Hepatocyte (in vitro differentiated cells): ENCODE results near the gene TRPC4AP. TPM values are rescaled to one million over a fixed set of nuclear protein-coding genes. Genes with fewer than 3 reads are reported as not detected.

Experiments
- DNase-seq: peaks from one replicate; pipeline ENCODE4 v3.0.0-alpha.2; 2016; ENCODE audit warnings: low spot score
- H2AFZ ChIP-seq: fragments of 200-600 bp; sonication (generic); 2 replicates; pipeline ENCODE4 v1.6.0; 2016; ENCODE audit warnings: antibody characterized with exemption, mild to moderate bottlenecking
- H3K27ac ChIP-seq: fragments of 200-600 bp; sonication (generic); 2 replicates; pipeline ENCODE4 v1.5.1; 2016; ENCODE audit warnings: mild to moderate bottlenecking
- H3K27me3 ChIP-seq: fragments of 200-600 bp; sonication (generic); 2 replicates; pipeline ENCODE4 v1.6.1; 2016
- H3K36me3 ChIP-seq: fragments of 200-600 bp; sonication (generic); replicated peaks from 2 replicates; pipeline ENCODE4 v1.5.1; 2016; ENCODE audit warnings: low read depth; ENCODE audit not compliant: insufficient read depth
- H3K4me1 ChIP-seq: fragments of 200-600 bp; sonication (generic); 2 replicates; pipeline ENCODE4 v1.5.1; 2016; ENCODE audit warnings: mild to moderate bottlenecking, moderate library complexity; ENCODE audit not compliant: insufficient read depth
- H3K4me2 ChIP-seq: fragments of 200-600 bp; sonication (generic); 2 replicates; pipeline ENCODE4 v1.6.0; 2016
- H3K4me3 ChIP-seq: fragments of 200-600 bp; sonication (generic); 2 replicates; pipeline ENCODE4 v1.5.1; 2016; ENCODE audit warnings: mild to moderate bottlenecking
- H3K79me2 ChIP-seq: fragments of 200-600 bp; sonication (generic); 2 replicates; pipeline ENCODE4 v1.6.0; 2017; ENCODE audit warnings: mild to moderate bottlenecking
- H3K9me2 ChIP-seq: fragments of 200-600 bp; sonication (generic); replicated peaks from 2 replicates; pipeline ENCODE4 v1.6.0; 2017; ENCODE audit warnings: mild to moderate bottlenecking; ENCODE audit not compliant: insufficient read depth
- H3K9me3 ChIP-seq: fragments of 200-600 bp; sonication (generic); 2 replicates; pipeline ENCODE4 v1.5.1; 2016; ENCODE audit warnings: low read depth, mild to moderate bottlenecking
- H4K20me1 ChIP-seq: fragments of 200-600 bp; sonication (generic); 2 replicates; pipeline ENCODE4 v1.6.0; 2016; ENCODE audit warnings: mild to moderate bottlenecking; ENCODE audit not compliant: insufficient read depth, poor library complexity, severe bottlenecking
- EZH2 ChIP-seq: fragments of 200-600 bp; sonication (generic); IDR thresholded peaks from 2 replicates; pipeline ENCODE4 v1.6.1; 2016; ENCODE audit warnings: antibody characterized with exemption, mild to moderate bottlenecking, borderline replicate concordance
- EZH2phosphoT487 ChIP-seq: fragments of 200-600 bp; sonication (generic); IDR thresholded peaks from one replicate; pipeline ENCODE4 v1.6.1; 2018; ENCODE audit warnings: antibody characterized with exemption, mild to moderate bottlenecking, low read depth, moderate library complexity; ENCODE audit not compliant: unreplicated experiment, severe bottlenecking
- WGBS: methylation state at CpG from one replicate; pipeline ENCODE4 v1.1.6; 2016; ENCODE audit warnings: low lambda C conversion rate; ENCODE audit errors: missing lambda C conversion rate; 5-methylcytosine and 5-hydroxymethylcytosine counted together
- polyA plus RNA-seq: library from polyadenylated mRNA; unstranded; fragments of >200 nt; fragmentation: Nextera tagmentation; extraction: Ambion mirVana; gene quantifications from 2 replicates; pipeline ENCODE4 v1.2.1, GENCODE V29; 2016
- total RNA-seq: library from RNA; depleted of rRNA; stranded (reverse); fragments of >200 nt; gene quantifications from 2 replicates; pipeline ENCODE4 v1.2.3, GENCODE V29; 2014
- TF ChIP-seq, protein P1 (sequence below): fragments of 200-600 bp; sonication (generic); IDR thresholded peaks from 2 replicates; pipeline ENCODE4 v1.5.1; 2016; ENCODE audit warnings: antibody characterized with exemption, mild to moderate bottlenecking; ENCODE audit not compliant: poor library complexity

Gene TRPC4AP
- total and polyA plus RNA-seq, 2 experiments from 2014 or later = 88.6 to 94.9 TPM

DNA sequence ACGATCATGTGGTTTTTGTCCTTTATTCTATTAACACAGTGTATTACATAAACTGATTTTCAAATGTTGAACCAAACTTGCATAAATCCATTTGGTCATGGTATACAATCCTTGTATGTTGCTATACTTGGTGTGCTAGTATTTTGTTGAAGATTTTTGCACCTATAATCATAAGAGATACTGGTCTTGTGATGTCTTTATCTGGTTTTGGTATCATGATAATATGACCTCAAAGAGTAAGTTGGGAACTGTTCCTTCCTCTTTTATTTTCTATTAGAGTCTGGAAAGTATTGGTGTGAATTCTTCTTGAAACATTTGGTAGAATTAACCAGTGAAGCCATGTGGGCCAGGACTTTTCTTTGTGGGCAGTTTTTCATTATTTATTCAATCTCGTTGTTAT, 65.3 kb downstream of the TRPC4AP start:
- no peaks in the 10 kb centered on the region for H3K9me2 ChIP-seq
- no peak overlapping the region for H3K27ac ChIP-seq
- H3K9me3 ChIP-seq = no peaks in the 10 kb centered on the region
- H3K79me2 ChIP-seq = no peaks in the 10 kb centered on the region
- peaks cover 6% of the 10 kb centered on the region for H3K36me3 ChIP-seq
- no peak overlapping the region for H3K4me2 ChIP-seq
- WGBS = 82% methylated on average over 2 of the region's 2 CpGs
- H2AFZ ChIP-seq = no peak overlapping the region
- H4K20me1 ChIP-seq = peaks cover 4% of the 10 kb centered on the region
- H3K4me3 ChIP-seq = no peak overlapping the region
- DNase-seq = no peak
- no peaks in the 10 kb centered on the region for H3K4me1 ChIP-seq
- no peaks in the 10 kb centered on the region for H3K27me3 ChIP-seq
- TF ChIP-seq EZH2phosphoT487 (no peak), EZH2 (no peak)
- TF ChIP-seq, protein P1, sequence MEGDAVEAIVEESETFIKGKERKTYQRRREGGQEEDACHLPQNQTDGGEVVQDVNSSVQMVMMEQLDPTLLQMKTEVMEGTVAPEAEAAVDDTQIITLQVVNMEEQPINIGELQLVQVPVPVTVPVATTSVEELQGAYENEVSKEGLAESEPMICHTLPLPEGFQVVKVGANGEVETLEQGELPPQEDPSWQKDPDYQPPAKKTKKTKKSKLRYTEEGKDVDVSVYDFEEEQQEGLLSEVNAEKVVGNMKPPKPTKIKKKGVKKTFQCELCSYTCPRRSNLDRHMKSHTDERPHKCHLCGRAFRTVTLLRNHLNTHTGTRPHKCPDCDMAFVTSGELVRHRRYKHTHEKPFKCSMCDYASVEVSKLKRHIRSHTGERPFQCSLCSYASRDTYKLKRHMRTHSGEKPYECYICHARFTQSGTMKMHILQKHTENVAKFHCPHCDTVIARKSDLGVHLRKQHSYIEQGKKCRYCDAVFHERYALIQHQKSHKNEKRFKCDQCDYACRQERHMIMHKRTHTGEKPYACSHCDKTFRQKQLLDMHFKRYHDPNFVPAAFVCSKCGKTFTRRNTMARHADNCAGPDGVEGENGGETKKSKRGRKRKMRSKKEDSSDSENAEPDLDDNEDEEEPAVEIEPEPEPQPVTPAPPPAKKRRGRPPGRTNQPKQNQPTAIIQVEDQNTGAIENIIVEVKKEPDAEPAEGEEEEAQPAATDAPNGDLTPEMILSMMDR = no peak

DNA sequence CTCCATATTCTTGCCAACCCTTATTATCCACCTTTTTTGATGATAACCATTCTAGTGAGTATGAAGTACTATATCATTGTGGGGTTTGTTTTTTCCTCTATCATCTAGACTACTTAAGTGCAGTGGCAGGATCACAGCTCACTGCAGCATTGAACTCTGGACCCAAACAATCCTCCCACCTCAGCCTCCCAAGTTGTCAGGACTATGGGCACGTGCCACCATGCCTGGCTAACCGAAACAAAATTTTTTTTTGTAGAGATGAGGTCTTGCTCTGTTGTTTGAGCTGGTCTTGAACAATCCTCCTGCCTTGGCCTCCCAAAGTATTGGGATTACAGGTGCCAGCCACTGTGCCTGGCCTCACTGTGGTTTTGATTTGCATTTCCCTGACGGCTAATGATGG, 67.5 kb downstream of the TRPC4AP start:
- Histone ChIP-seq H3K27me3 (no peaks in the 10 kb centered on the region), H3K36me3 (peaks cover 6% of the 10 kb centered on the region), H3K4me1 (no peaks in the 10 kb centered on the region), H3K4me3 (no peak overlapping the region), H3K4me2 (no peak overlapping the region), H3K9me2 (no peaks in the 10 kb centered on the region), H3K27ac (no peak overlapping the region), H4K20me1 (peaks cover 4% of the 10 kb centered on the region), H3K9me3 (no peaks in the 10 kb centered on the region), H3K79me2 (no peaks in the 10 kb centered on the region), H2AFZ (no peak overlapping the region)
- 93% methylated on average over 3 of the region's 3 CpGs for WGBS
- DNase-seq = no peak
- TF ChIP-seq EZH2phosphoT487 = no peak
- TF ChIP-seq, protein P1 = no peak
- TF ChIP-seq EZH2 = no peak

DNA sequence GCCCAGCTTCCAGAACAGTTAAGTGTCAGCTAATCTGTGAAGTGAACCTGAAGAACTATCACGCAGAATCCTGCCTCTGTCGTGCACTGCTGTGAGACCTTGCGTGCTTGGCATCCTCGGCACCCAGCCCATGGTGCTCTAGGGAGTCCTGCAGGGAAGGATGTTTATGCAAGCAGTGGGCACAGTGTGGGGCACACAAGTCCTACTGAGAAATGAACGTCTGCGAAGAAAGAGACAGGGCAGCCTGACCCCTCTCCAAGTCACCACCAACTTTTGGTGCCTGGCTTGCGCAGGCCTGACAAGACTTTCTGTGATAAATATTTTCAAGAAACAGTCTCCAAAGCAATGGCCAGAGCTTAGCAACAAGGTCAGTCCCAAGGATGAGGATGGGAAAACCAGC, 69.0 kb downstream of the TRPC4AP start:
- H2AFZ ChIP-seq = no peak overlapping the region
- H3K9me2 ChIP-seq = no peaks in the 10 kb centered on the region
- no peak overlapping the region for H3K4me3 ChIP-seq
- peaks cover 6% of the 10 kb centered on the region for H3K4me1 ChIP-seq
- no peak for DNase-seq
- H3K27ac ChIP-seq = no peak overlapping the region
- H3K36me3 ChIP-seq = peaks cover 6% of the 10 kb centered on the region
- H3K27me3 ChIP-seq = no peaks in the 10 kb centered on the region
- peaks cover 4% of the 10 kb centered on the region for H4K20me1 ChIP-seq
- TF ChIP-seq EZH2phosphoT487 = no peak
- no peak for TF ChIP-seq EZH2
- TF ChIP-seq, protein P1 = no peak
- no peak overlapping the region for H3K4me2 ChIP-seq
- no peaks in the 10 kb centered on the region for H3K79me2 ChIP-seq
- 98% methylated on average over 7 of the region's 7 CpGs for WGBS
- no peaks in the 10 kb centered on the region for H3K9me3 ChIP-seq

DNA sequence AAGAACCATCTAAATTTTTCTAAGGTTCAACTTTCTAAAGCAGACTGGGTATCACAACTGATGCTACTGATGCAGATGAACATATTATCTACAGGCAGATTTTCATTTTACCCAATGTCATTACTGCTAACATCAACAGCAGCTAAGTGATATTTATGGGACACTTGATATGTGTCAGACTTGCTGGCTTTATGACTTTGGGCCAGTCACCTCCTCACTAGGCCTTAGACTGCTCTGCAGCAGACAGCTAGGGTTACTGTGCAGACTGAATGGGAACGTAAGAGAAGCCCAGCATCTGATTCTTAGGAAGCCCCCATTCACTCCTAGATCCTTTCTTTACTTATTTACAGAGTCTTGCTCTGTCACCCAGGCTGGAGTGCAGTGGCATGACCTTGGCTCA, 70.8 kb downstream of the TRPC4AP start:
- H3K36me3 ChIP-seq = peaks cover 6% of the 10 kb centered on the region
- H4K20me1 ChIP-seq = peaks cover 10% of the 10 kb centered on the region

More for the DNA sequence above, 70.8 kb downstream of the TRPC4AP start:
- Histone ChIP-seq H3K9me2 (no peaks in the 10 kb centered on the region), H3K4me3 (no peak overlapping the region), H3K27ac (no peak overlapping the region), H2AFZ (no peak overlapping the region), H3K4me2 (no peak overlapping the region), H3K4me1 (peaks cover 8% of the 10 kb centered on the region), H3K27me3 (no peaks in the 10 kb centered on the region), H3K9me3 (no peaks in the 10 kb centered on the region), H3K79me2 (no peaks in the 10 kb centered on the region)
- 95% methylated on average over 1 of the region's 1 CpG for WGBS
- TF ChIP-seq EZH2phosphoT487 (no peak), EZH2 (no peak)
- TF ChIP-seq, protein P1 = no peak
- DNase-seq = no peak
